ENCODE results near the gene GART. TPM values are rescaled to one million over a fixed set of nuclear protein-coding genes. Genes with fewer than 3 reads are reported as not detected.

Gene GART
- total and polyA plus RNA-seq, 2 donors (not counting 3 experiments of a cell fraction or from before 2014, with no cell fraction given): 12.0 to 112 TPM

- Histone ChIP-seq H3K79me2 (ENCODE audit: control insufficient read depth, insufficient read depth, low read length) (peaks cover 88% of the 10 kb centered on the region), H3K4me1 (ENCODE audit: control insufficient read depth, extremely low read depth, insufficient read depth, low read length) (peaks cover 17% of the 10 kb centered on the region), H3K4me3 (replicated peaks in 1 of 3; ENCODE audit: insufficient read depth in 1 of 3, low read depth in 1 of 3, low read length in 3 of 3) (no peak overlapping the region), H3K9me3 (replicated peaks; ENCODE audit: control insufficient read depth, insufficient read depth, low read length) (no peaks in the 10 kb centered on the region), H3K9me1 (replicated peaks; ENCODE audit: control insufficient read depth, extremely low read depth, insufficient read depth, low read length) (no peaks in the 10 kb centered on the region), H3K9ac (replicated peaks; ENCODE audit: extremely low read depth, insufficient read depth, low read length) (no peak overlapping the region), H4K20me1 (replicated peaks; ENCODE audit: control insufficient read depth, extremely low read depth, insufficient read depth, low read length) (peaks cover 20% of the 10 kb centered on the region), H3K4me2 (ENCODE audit: insufficient read depth, low read length) (peak overlapping the region; percentile 100), H3K27me3 (ENCODE audit: control insufficient read depth in 2 of 2, insufficient read depth in 2 of 2, low read length in 2 of 2) (no peaks in the 10 kb centered on the region), H3K36me3 (ENCODE audit: control insufficient read depth in 2 of 2, extremely low read depth in 1 of 2, insufficient read depth in 2 of 2, low read length in 2 of 2) (peaks cover 15 to 35% of the 10 kb centered on the region in 2 experiments), H2AFZ (ENCODE audit: low read depth, low read length) (no peak overlapping the region), H3K27ac (ENCODE audit: insufficient read depth, low read depth, low read length) (no peak overlapping the region)
- POLR2A ChIA-PET: no interaction called here
- no peak for DNase-seq (ENCODE audit: low read depth, low spot score)
- BruUV-seq (replicated peaks): no TSS peak
- intact Hi-C loops (cut with micrococcal nuclease) (no loop called here), dilution Hi-C loops (cut with MboI; ENCODE audit: extremely low pct_ligation_motif_present, low sequenced_read_pairs) (no loop called here)
- CTCF ChIA-PET: interaction anchor here (1.1 kb wide), 1 partner anchor 60 kb away, joined by 3 read pairs; no protein-coding TSS in a partner anchor
- TF ChIP-seq POLR2A (IDR thresholded peaks at IDR 0.05; ENCODE audit: low read depth, low read length) (no peak), FOS (IDR thresholded peaks at IDR 0.05; ENCODE audit: borderline replicate concordance, insufficient read depth, low read length) (no peak), POLR2AphosphoS5 (IDR thresholded peaks at IDR 0.05; ENCODE audit: insufficient read depth, low read depth, low read length) (no peak), MYC (IDR thresholded peaks at IDR 0.05; ENCODE audit: low read depth, low read length) (no peak), CTCF (IDR thresholded peaks at IDR 0.05; ENCODE audit: extremely low read depth in 1 of 2, insufficient read depth in 1 of 2, low read depth in 1 of 2, low read length in 2 of 2) (no peak), EZH2 (IDR thresholded peaks at IDR 0.05; ENCODE audit: borderline replicate concordance, low read depth, low read length, severe bottlenecking) (no peak), MAX (IDR thresholded peaks at IDR 0.05; ENCODE audit: insufficient read depth, insufficient read length) (no peak), JUN (IDR thresholded peaks at IDR 0.05; ENCODE audit: borderline replicate concordance, insufficient read depth, insufficient read length, low read depth) (no peak), GATA2 (IDR thresholded peaks at IDR 0.05; ENCODE audit: insufficient read depth, insufficient read length, low read depth, low read length) (no peak)
- FAIRE-seq: no peak
These were observed 4.2 kb upstream of the GART start for GRCh38 chr21:33546086-33546485.

Data from endothelial cell of umbilical vein (primary cell).